HepG2 (cell line): ENCODE data around the gene SLC17A9. TPM values are rescaled to one million over a fixed set of nuclear protein-coding genes. Genes with fewer than 3 reads are reported as not detected.

Source experiments
- ATF7 ChIP-seq, 2 experiments: fragments of 450-650 bp in 1 of 2; sonication (generic) in 1 of 2; formaldehyde crosslinking in 1 of 2; IDR thresholded peaks; 2 replicates each; pipeline versions ENCODE4 v1.4.0 to v1.6.1; 2016 to 2020; ENCODE audit warnings: antibody characterized with exemption in 1 of 2, mild to moderate bottlenecking in 1 of 2, missing genetic modification reagents in 1 of 2
- DMAP1 ChIP-seq: IDR thresholded peaks from 2 replicates; pipeline ENCODE4 v1.6.1; 2016
- DR1 ChIP-seq: sonication (generic); formaldehyde crosslinking; IDR thresholded peaks from 2 replicates; pipeline ENCODE4 v1.8.0; 2021; ENCODE audit warnings: mild to moderate bottlenecking, missing genetic modification reagents, inconsistent platforms
- GABPA ChIP-seq, 2 experiments: IDR thresholded peaks; 2 replicates each; pipeline ENCODE4 v1.6.1; 2011 to 2016; ENCODE audit warnings: low read depth in 2 of 2, low read length in 1 of 2, missing biosample characterization in 1 of 2, missing genetic modification characterization in 1 of 2
- KAT8 ChIP-seq: IDR thresholded peaks from 2 replicates; pipeline ENCODE4 v1.6.1; 2016; ENCODE audit warnings: missing genetic modification reagents, missing compliant biosample characterization
- KLF12 ChIP-seq: sonication (generic); formaldehyde crosslinking; IDR thresholded peaks from 2 replicates; pipeline ENCODE4 v1.4.0; 2020; ENCODE audit warnings: missing genetic modification reagents, borderline replicate concordance
- NAIF1 ChIP-seq: sonication (generic); formaldehyde crosslinking; IDR thresholded peaks from 2 replicates; pipeline ENCODE4 v1.5.0; 2020; ENCODE audit warnings: mild to moderate bottlenecking, missing genetic modification reagents, borderline replicate concordance
- NFYC ChIP-seq: IDR thresholded peaks from 2 replicates; pipeline ENCODE4 v1.6.1; 2016; ENCODE audit warnings: missing genetic modification reagents, missing compliant biosample characterization
- SMAD1 ChIP-seq: sonication (generic); formaldehyde crosslinking; IDR thresholded peaks from 2 replicates; pipeline ENCODE4 v1.4.0; 2020; ENCODE audit warnings: missing genetic modification reagents, low read depth, mild to moderate bottlenecking, borderline replicate concordance
- ZBTB7B ChIP-seq: sonication (generic); formaldehyde crosslinking; IDR thresholded peaks from 2 replicates; pipeline ENCODE4 v1.4.0; 2020; ENCODE audit warnings: missing genetic modification reagents
- ZNF550 ChIP-seq: sonication (generic); formaldehyde crosslinking; IDR thresholded peaks from 2 replicates; pipeline ENCODE4 v1.4.0; 2020; ENCODE audit warnings: mild to moderate bottlenecking, missing genetic modification reagents, borderline replicate concordance
- polyA plus RNA-seq, 8 experiments: library from polyadenylated mRNA; depleted of rRNA in 3 of 8; stranded (reverse) in 7 of 8; unstranded in 1 of 8; fragments of >200 nt; fragmentation: Illumina TruSeq in 4 of 8; extraction: Trizol in 4 of 8; gene quantifications; 2 replicates each; pipeline versions ENCODE4 v1.2.1 to v1.2.3, GENCODE V29; 2011 to 2016; ENCODE audit warnings: low read depth in 4 of 8, missing spikeins in 1 of 8, mixed read lengths in 1 of 8; ENCODE audit not compliant: insufficient read depth in 1 of 8
- total RNA-seq, 5 experiments: library from RNA; depleted of rRNA; stranded (reverse); fragments of >200 nt; fragmentation: Illumina TruSeq; extraction: Trizol; gene quantifications; 2 replicates each; pipeline ENCODE4 v1.2.3, GENCODE V29; 2016; ENCODE audit warnings: low read depth in 1 of 5
- TF ChIP-seq, protein P1 (sequence below): sonication (generic); formaldehyde crosslinking; IDR thresholded peaks from 2 replicates; pipeline ENCODE4 v1.8.0; 2022; ENCODE audit warnings: low read depth, missing genetic modification reagents
- TF ChIP-seq, protein P2 (sequence below): sonication (generic); formaldehyde crosslinking; IDR thresholded peaks from 2 replicates; pipeline ENCODE4 v1.9.0; 2021; ENCODE audit warnings: mild to moderate bottlenecking, missing genetic modification reagents
- TF ChIP-seq, protein P3 (sequence below): sonication (generic); formaldehyde crosslinking; IDR thresholded peaks from 2 replicates; pipeline ENCODE4 v1.8.1; 2023; ENCODE audit warnings: mild to moderate bottlenecking, missing genetic modification reagents

The SLC17A9 gene
- total and polyA plus RNA-seq, 2 of the 13 experiments (the other 11 are each of a cell fraction or from before 2014, with no cell fraction given), result 110 to 191 TPM

DNA sequence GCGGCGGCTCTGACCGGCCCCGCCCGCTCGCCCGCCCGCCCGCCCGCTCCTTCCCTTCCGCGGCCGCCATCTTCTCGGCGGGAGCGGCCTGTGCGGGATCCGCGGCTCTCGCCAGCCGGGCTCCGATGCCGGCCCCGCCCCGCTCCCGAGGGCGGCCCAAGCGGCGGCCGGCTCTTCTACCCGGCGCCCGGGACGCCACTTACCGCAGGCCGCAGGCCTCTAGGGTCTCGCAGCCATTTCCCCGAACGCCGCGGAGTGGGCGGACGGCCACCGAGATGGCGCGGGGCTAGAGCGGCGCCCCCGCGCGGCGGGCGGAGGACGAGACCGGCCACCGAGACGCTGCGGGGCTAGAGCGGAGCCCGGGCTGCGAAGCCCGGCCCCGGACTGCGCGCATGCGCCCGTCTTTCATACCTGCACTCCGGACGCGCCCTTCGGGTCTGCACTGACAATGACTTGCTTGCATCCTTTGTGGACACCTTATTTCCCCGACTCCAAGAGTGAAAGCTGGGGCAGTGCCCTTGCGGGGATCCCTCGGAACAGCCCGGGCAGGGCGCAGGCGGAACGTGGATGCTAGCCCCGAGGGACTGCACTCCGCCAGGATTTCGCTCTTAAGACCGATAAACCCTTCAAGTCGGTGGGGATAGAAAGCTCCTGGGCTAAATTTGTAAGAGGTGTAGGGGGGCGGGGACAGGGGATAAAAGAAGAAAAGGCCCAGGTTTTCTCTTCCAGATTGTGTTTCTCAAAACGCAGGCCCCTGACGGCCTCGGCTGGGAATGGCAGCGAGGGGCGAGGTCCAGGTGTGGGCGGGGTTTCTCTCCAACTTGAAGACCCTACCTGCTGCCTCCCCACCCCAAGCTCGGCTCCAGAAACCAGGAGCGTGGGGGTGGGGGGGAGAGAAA, 26.0 kb upstream of the SLC17A9 start, which contains the start of gene DIDO1 (continued):
- TF ChIP-seq ZNF550 (CRISPR knock-in tag), result no peak
- peak; percentile 97 for TF ChIP-seq KLF12 (CRISPR knock-in tag)
- peak; percentile 47; the same call in 1 of the 2 replicates for TF ChIP-seq ZBTB7B
- TF ChIP-seq SMAD1 (CRISPR knock-in tag), result peak; percentile 86; the same call in 1 of the 2 replicates
- TF ChIP-seq, protein P1, sequence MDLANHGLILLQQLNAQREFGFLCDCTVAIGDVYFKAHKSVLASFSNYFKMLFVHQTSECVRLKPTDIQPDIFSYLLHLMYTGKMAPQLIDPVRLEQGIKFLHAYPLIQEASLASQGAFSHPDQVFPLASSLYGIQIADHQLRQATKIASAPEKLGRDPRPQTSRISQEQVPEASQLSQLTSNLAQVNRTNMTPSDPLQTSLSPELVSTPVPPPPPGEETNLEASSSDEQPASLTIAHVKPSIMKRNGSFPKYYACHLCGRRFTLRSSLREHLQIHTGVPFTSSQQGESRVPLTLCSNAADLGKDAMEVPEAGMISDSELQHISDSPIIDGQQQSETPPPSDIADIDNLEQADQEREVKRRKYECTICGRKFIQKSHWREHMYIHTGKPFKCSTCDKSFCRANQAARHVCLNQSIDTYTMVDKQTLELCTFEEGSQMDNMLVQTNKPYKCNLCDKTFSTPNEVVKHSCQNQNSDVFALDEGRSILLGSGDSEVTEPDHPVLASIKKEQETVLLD (CRISPR knock-in tag), result peak; percentile 83; the same call in 1 of the 2 replicates
- 0 out of 2 replicates have a peak, but pooled peaks have one; percentile 27 for TF ChIP-seq NFYC (CRISPR knock-in tag)
- TF ChIP-seq, protein P2, sequence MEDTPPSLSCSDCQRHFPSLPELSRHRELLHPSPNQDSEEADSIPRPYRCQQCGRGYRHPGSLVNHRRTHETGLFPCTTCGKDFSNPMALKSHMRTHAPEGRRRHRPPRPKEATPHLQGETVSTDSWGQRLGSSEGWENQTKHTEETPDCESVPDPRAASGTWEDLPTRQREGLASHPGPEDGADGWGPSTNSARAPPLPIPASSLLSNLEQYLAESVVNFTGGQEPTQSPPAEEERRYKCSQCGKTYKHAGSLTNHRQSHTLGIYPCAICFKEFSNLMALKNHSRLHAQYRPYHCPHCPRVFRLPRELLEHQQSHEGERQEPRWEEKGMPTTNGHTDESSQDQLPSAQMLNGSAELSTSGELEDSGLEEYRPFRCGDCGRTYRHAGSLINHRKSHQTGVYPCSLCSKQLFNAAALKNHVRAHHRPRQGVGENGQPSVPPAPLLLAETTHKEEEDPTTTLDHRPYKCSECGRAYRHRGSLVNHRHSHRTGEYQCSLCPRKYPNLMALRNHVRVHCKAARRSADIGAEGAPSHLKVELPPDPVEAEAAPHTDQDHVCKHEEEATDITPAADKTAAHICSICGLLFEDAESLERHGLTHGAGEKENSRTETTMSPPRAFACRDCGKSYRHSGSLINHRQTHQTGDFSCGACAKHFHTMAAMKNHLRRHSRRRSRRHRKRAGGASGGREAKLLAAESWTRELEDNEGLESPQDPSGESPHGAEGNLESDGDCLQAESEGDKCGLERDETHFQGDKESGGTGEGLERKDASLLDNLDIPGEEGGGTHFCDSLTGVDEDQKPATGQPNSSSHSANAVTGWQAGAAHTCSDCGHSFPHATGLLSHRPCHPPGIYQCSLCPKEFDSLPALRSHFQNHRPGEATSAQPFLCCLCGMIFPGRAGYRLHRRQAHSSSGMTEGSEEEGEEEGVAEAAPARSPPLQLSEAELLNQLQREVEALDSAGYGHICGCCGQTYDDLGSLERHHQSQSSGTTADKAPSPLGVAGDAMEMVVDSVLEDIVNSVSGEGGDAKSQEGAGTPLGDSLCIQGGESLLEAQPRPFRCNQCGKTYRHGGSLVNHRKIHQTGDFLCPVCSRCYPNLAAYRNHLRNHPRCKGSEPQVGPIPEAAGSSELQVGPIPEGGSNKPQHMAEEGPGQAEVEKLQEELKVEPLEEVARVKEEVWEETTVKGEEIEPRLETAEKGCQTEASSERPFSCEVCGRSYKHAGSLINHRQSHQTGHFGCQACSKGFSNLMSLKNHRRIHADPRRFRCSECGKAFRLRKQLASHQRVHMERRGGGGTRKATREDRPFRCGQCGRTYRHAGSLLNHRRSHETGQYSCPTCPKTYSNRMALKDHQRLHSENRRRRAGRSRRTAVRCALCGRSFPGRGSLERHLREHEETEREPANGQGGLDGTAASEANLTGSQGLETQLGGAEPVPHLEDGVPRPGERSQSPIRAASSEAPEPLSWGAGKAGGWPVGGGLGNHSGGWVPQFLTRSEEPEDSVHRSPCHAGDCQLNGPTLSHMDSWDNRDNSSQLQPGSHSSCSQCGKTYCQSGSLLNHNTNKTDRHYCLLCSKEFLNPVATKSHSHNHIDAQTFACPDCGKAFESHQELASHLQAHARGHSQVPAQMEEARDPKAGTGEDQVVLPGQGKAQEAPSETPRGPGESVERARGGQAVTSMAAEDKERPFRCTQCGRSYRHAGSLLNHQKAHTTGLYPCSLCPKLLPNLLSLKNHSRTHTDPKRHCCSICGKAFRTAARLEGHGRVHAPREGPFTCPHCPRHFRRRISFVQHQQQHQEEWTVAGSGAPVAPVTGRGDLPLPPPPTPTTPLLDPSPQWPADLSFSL (CRISPR knock-in tag), result no peak
- no peak for TF ChIP-seq ATF7 (IDR thresholded peaks at IDR 0.05)
- no peak for TF ChIP-seq ATF7 (CRISPR knock-in tag; IDR thresholded peaks at IDR 0.05)
- TF ChIP-seq DMAP1 (CRISPR knock-in tag), result peak; percentile 82; the same call in 1 of the 2 replicates
- TF ChIP-seq GABPA (IDR thresholded peaks at IDR 0.05; ENCODE audit: low read depth, low read length), result peak; percentile 19; the same call in 1 of the 2 replicates
- TF ChIP-seq GABPA (CRISPR knock-in tag; IDR thresholded peaks at IDR 0.05; ENCODE audit: low read depth), result no peak; the same call in 1 of the 2 replicates
- peak; percentile 10; the same call in 1 of the 2 replicates for TF ChIP-seq DR1
- TF ChIP-seq NAIF1 (CRISPR knock-in tag), result no peak
- TF ChIP-seq, protein P3, sequence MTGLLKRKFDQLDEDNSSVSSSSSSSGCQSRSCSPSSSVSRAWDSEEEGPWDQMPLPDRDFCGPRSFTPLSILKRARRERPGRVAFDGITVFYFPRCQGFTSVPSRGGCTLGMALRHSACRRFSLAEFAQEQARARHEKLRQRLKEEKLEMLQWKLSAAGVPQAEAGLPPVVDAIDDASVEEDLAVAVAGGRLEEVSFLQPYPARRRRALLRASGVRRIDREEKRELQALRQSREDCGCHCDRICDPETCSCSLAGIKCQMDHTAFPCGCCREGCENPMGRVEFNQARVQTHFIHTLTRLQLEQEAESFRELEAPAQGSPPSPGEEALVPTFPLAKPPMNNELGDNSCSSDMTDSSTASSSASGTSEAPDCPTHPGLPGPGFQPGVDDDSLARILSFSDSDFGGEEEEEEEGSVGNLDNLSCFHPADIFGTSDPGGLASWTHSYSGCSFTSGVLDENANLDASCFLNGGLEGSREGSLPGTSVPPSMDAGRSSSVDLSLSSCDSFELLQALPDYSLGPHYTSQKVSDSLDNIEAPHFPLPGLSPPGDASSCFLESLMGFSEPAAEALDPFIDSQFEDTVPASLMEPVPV, result peak; percentile 88
- peak; percentile 89 for TF ChIP-seq KAT8 (CRISPR knock-in tag)
